ENCODE results near the gene GLYATL2.

GRCh38 chr11:58788355-58789023 lies 56.0 kb downstream of the GLYATL2 start:
- TF ChIP-seq CTCF (IDR thresholded peaks at IDR 0.05 in 2 of 3, conservative IDR thresholded peaks at IDR 0.05 in 1 of 3; ENCODE audit: borderline replicate concordance in 1 of 3, insufficient read depth in 1 of 3, low read depth in 2 of 3, low read length in 2 of 3) (peak; percentile 75 to 95 (median 88); a peak in 5 of 6 replicates), REST (IDR thresholded peaks at IDR 0.05; ENCODE audit: low read depth) (no peak), ELF1 (IDR thresholded peaks at IDR 0.05; ENCODE audit: borderline replicate concordance, low read depth) (no peak), EZH2 (IDR thresholded peaks at IDR 0.05) (no peak), FOSL1 (IDR thresholded peaks at IDR 0.05; ENCODE audit: low read depth) (no peak), TCF7L2 (IDR thresholded peaks at IDR 0.05; ENCODE audit: borderline replicate concordance, extremely low read depth, insufficient read depth, insufficient read length) (no peak), ATF3 (IDR thresholded peaks at IDR 0.05) (no peak), MAX (IDR thresholded peaks at IDR 0.05) (no peak), POLR2AphosphoS5 (IDR thresholded peaks at IDR 0.05; ENCODE audit: low read depth, low read length) (no peak)
